H1 (cell line): ENCODE results near the gene TOMM7. TPM values are rescaled to one million over a fixed set of nuclear protein-coding genes. Genes with fewer than 3 reads are reported as not detected.
A peak's percentile ranks its signal among the peaks of the same experiment; 100 is the strongest.

Experiments used
- CTCF ChIA-PET: fragments of 300-600 bp; sonication (Branson Sonifier 250); formaldehyde crosslinking; loops from one replicate; lab custom pipeline; 2021; ENCODE audit not compliant: partially characterized antibody; lab: Charles Lee
- POLR2A ChIA-PET: fragments of 300-600 bp; sonication (Branson Sonifier 250); formaldehyde crosslinking; loops from one replicate; lab custom pipeline; 2021; ENCODE audit warnings: inconsistent platforms; ENCODE audit not compliant: partially characterized antibody; lab: Charles Lee
- DNase-seq, 2 experiments: peaks; one replicate each; pipeline versions ENCODE4 v3.0.0 to v3.0.0-alpha.2; 2010 to 2022; ENCODE audit warnings: low spot score in 2 of 2, low read depth in 1 of 2, mixed read lengths in 1 of 2
- FAIRE-seq: peaks from 2 replicates; lab custom pipeline; 2011; peaks lifted over from hg19 to GRCh38; lab: Jason Lieb, UNC
- H2AFZ ChIP-seq: 2 replicates; pipeline ENCODE4 v1.8.1; 2012; ENCODE audit warnings: low read length, inconsistent platforms
- H2AK5ac ChIP-seq: 2 replicates; pipeline ENCODE4 v1.6.1; 2013; ENCODE audit warnings: low read depth, low read length
- H2BK120ac ChIP-seq: replicated peaks from 2 replicates; pipeline ENCODE3; 2013; ENCODE audit warnings: low read depth, low read length, inconsistent platforms
- H2BK12ac ChIP-seq: 2 replicates; pipeline ENCODE4 v1.6.1; 2013; ENCODE audit warnings: low read depth, low read length
- H2BK15ac ChIP-seq: 2 replicates; pipeline ENCODE4 v1.6.1; 2013; ENCODE audit warnings: low read length
- H2BK20ac ChIP-seq: 2 replicates; pipeline ENCODE4 v1.6.1; 2013; ENCODE audit warnings: low read length
- H2BK5ac ChIP-seq: 2 replicates; pipeline ENCODE4 v1.6.1; 2013; ENCODE audit warnings: low read depth, low read length
- H3K14ac ChIP-seq: 2 replicates; pipeline ENCODE4 v1.6.1; 2013; ENCODE audit warnings: inconsistent platforms; ENCODE audit not compliant: insufficient read length
- H3K18ac ChIP-seq: 2 replicates; pipeline ENCODE4 v1.6.1; 2013; ENCODE audit warnings: low read length; ENCODE audit errors: extremely low read depth
- H3K23ac ChIP-seq: 2 replicates; pipeline ENCODE4 v1.6.1; 2013; ENCODE audit warnings: inconsistent platforms; ENCODE audit not compliant: insufficient read length
- H3K23me2 ChIP-seq: 2 replicates; pipeline ENCODE4 v1.6.1; 2013; ENCODE audit warnings: low read depth, low read length
- H3K27ac ChIP-seq: 2 replicates; pipeline ENCODE4 v1.6.1; 2011; ENCODE audit warnings: low read depth, low read length, inconsistent platforms
- H3K27me3 ChIP-seq, 4 experiments: replicated peaks in 1 of 4; 1 replicate in 1 of 4; 2 replicates in 3 of 4; pipeline versions ENCODE4 v1.6.1 to v1.8.1; 2011 to 2013; ENCODE audit warnings: low read length in 3 of 4, mild to moderate bottlenecking in 3 of 4, inconsistent platforms in 2 of 4, mixed read lengths in 2 of 4, moderate library complexity in 1 of 4; ENCODE audit not compliant: control insufficient read depth in 3 of 4, insufficient read depth in 3 of 4; ENCODE audit errors: extremely low read depth in 1 of 4
- H3K36me3 ChIP-seq, 4 experiments: 2 replicates each; pipeline versions ENCODE4 v1.6.1 to v1.8.1; 2011 to 2013; ENCODE audit warnings: mild to moderate bottlenecking in 4 of 4, low read length in 3 of 4, moderate library complexity in 2 of 4, control low read depth in 1 of 4, inconsistent platforms in 1 of 4; ENCODE audit not compliant: insufficient read depth in 4 of 4, control insufficient read depth in 2 of 4
- H3K4ac ChIP-seq: replicated peaks from 2 replicates; pipeline ENCODE3; 2013; ENCODE audit warnings: low read length, low read depth, mixed read lengths, inconsistent platforms; ENCODE audit not compliant: insufficient read length
- H3K4me1 ChIP-seq, 4 experiments: replicated peaks in 1 of 4; 1 replicate in 1 of 4; 2 replicates in 3 of 4; pipeline versions ENCODE4 v1.6.1 to v1.8.1; 2011 to 2013; ENCODE audit warnings: low read length in 3 of 4, inconsistent platforms in 2 of 4, mixed read lengths in 1 of 4; ENCODE audit not compliant: insufficient read depth in 4 of 4, control insufficient read depth in 3 of 4
- H3K4me2 ChIP-seq, 2 experiments: 2 replicates each; pipeline versions ENCODE4 v1.6.1 to v1.8.1; 2011 to 2013; ENCODE audit warnings: low read depth in 2 of 2, low read length in 2 of 2, control low read depth in 1 of 2, inconsistent platforms in 1 of 2, mild to moderate bottlenecking in 1 of 2; ENCODE audit not compliant: insufficient read depth in 1 of 2
- H3K4me3 ChIP-seq, 4 experiments: fragments of 200-600, 300-600 bp in 1 of 4; sonication (generic), shearing (Covaris generic), sonication (Bioruptor Twin) in 1 of 4; 2 replicates each; pipeline versions ENCODE4 v1.5.1 to v1.8.1; 2011 to 2016; ENCODE audit warnings: low read length in 4 of 4, low read depth in 3 of 4, control low read depth in 2 of 4, inconsistent platforms in 2 of 4, mild to moderate bottlenecking in 2 of 4, mixed read lengths in 1 of 4, moderate library complexity in 1 of 4; ENCODE audit not compliant: insufficient read depth in 2 of 4; ENCODE audit errors: extremely low read depth in 1 of 4
- H3K56ac ChIP-seq: replicated peaks from 2 replicates; pipeline ENCODE3; 2013; ENCODE audit warnings: low read depth, mild to moderate bottlenecking, mixed read lengths, low read length, inconsistent platforms; ENCODE audit not compliant: insufficient read length
- H3K79me1 ChIP-seq: 2 replicates; pipeline ENCODE4 v1.6.1; 2013; ENCODE audit warnings: low read depth, low read length, control low read depth
- H3K79me2 ChIP-seq, 2 experiments: 2 replicates each; pipeline versions ENCODE4 v1.6.1 to v1.8.1; 2012 to 2013; ENCODE audit warnings: low read length in 2 of 2, mild to moderate bottlenecking in 2 of 2, inconsistent platforms in 1 of 2; ENCODE audit not compliant: insufficient read depth in 2 of 2, control insufficient read depth in 1 of 2
- H3K9ac ChIP-seq, 4 experiments: replicated peaks in 1 of 4; 1 replicate in 1 of 4; 2 replicates in 3 of 4; pipeline versions ENCODE4 v1.6.1 to v1.8.1; 2011 to 2013; ENCODE audit warnings: low read depth in 3 of 4, low read length in 3 of 4, control low read depth in 2 of 4, mild to moderate bottlenecking in 2 of 4, moderate library complexity in 2 of 4, inconsistent platforms in 1 of 4; ENCODE audit errors: extremely low read depth in 1 of 4
- H3K9me3 ChIP-seq, 2 experiments: 2 replicates each; pipeline versions ENCODE4 v1.6.1 to v1.8.1; 2012 to 2013; ENCODE audit warnings: mild to moderate bottlenecking in 2 of 2, moderate library complexity in 2 of 2, control low read depth in 1 of 2, inconsistent platforms in 1 of 2, low read depth in 1 of 2, low read length in 1 of 2, mixed read lengths in 1 of 2; ENCODE audit not compliant: insufficient read depth in 2 of 2
- H4K20me1 ChIP-seq, 2 experiments: replicated peaks in 1 of 2; 2 replicates each; pipeline versions ENCODE3 to v1.8.1; 2011 to 2013; ENCODE audit warnings: inconsistent platforms in 2 of 2, low read length in 2 of 2, mild to moderate bottlenecking in 1 of 2; ENCODE audit not compliant: insufficient read depth in 2 of 2, control insufficient read depth in 1 of 2
- H4K5ac ChIP-seq: 2 replicates; pipeline ENCODE4 v1.6.1; 2013; ENCODE audit warnings: low read length, low read depth, mixed read lengths, inconsistent platforms; ENCODE audit not compliant: insufficient read length
- H4K8ac ChIP-seq: 2 replicates; pipeline ENCODE4 v1.8.0; 2013; ENCODE audit warnings: mild to moderate bottlenecking, moderate library complexity, low read length, inconsistent platforms; ENCODE audit not compliant: insufficient read depth; ENCODE audit errors: extremely low read depth
- H4K91ac ChIP-seq: replicated peaks from 2 replicates; pipeline ENCODE3; 2013; ENCODE audit warnings: low read length, mixed read lengths, inconsistent platforms; ENCODE audit not compliant: insufficient read length
- EZH2 ChIP-seq: fragments of 200-600 bp; sonication (generic); IDR thresholded peaks from 2 replicates; pipeline ENCODE4 v1.7.1; 2012; ENCODE audit warnings: low read depth, mild to moderate bottlenecking, moderate library complexity, low read length, inconsistent platforms; ENCODE audit not compliant: severe bottlenecking
- GTF2F1 ChIP-seq: IDR thresholded peaks from 2 replicates; pipeline ENCODE4 v1.6.1; 2012; ENCODE audit warnings: low read depth, low read length, improper control_type of control experiment, borderline replicate concordance
- MAFK ChIP-seq: IDR thresholded peaks from 2 replicates; pipeline ENCODE4 v1.6.1; 2012; ENCODE audit warnings: low read depth, mild to moderate bottlenecking, improper control_type of control experiment, low read length
- NANOG ChIP-seq: IDR thresholded peaks from 2 replicates; pipeline ENCODE4 v1.6.1; 2011; ENCODE audit warnings: low read length, low read depth, mild to moderate bottlenecking, inconsistent platforms; ENCODE audit not compliant: insufficient read depth, poor library complexity, severe bottlenecking
- RXRA ChIP-seq: IDR thresholded peaks from 2 replicates; pipeline ENCODE4 v1.6.1; 2011; ENCODE audit warnings: low read depth, mild to moderate bottlenecking, low read length, moderate library complexity; ENCODE audit not compliant: insufficient read depth
- SIN3A ChIP-seq, 2 experiments: IDR thresholded peaks in 1 of 2; conservative IDR thresholded peaks in 1 of 2; 2 replicates each; pipeline ENCODE4 v1.6.1; 2011 to 2012; ENCODE audit warnings: low read length in 2 of 2, improper control_type of control experiment in 1 of 2, low read depth in 1 of 2, mild to moderate bottlenecking in 1 of 2
- SIRT6 ChIP-seq: IDR thresholded peaks from one replicate; pipeline ENCODE4 v1.7.1; 2012; ENCODE audit warnings: low read length, inconsistent platforms
- SP1 ChIP-seq: IDR thresholded peaks from 2 replicates; pipeline ENCODE4 v1.6.1; 2011; ENCODE audit warnings: low read depth, low read length
- WGBS, 2 experiments: shearing (Covaris generic) in 1 of 2; methylation state at CpG; one replicate each; pipeline versions ENCODE4 v1.1.6 to v1.1.7; 2013 to 2015; ENCODE audit warnings: low lambda C conversion rate in 2 of 2, mixed read lengths in 2 of 2, inconsistent platforms in 1 of 2, low coverage in 1 of 2, missing lambda C conversion rate in 1 of 2; ENCODE audit not compliant: insufficient replicate concordance in 2 of 2, insufficient coverage in 1 of 2, insufficient read length in 1 of 2; ENCODE audit errors: extremely low coverage in 1 of 2, missing lambda C conversion rate in 1 of 2; 5-methylcytosine and 5-hydroxymethylcytosine counted together
- polyA plus RNA-seq, 7 experiments: library from polyadenylated mRNA; depleted of rRNA in 3 of 7; stranded (reverse) in 5 of 7; unstranded in 2 of 7; fragments of >200 nt in 5 of 7; fragments of 200-250 nt in 2 of 7; gene quantifications; 1 replicate in 5 of 7; 2 replicates in 1 of 7; 4 replicates in 1 of 7; pipeline versions ENCODE4 v1.2.1 to v1.2.3, GENCODE V29; 2011 to 2013; ENCODE audit warnings: missing spikeins in 2 of 7, mixed read lengths in 2 of 7
- total RNA-seq: library from RNA; stranded (reverse); fragmentation: NEBNext Ultra II Directional; extraction: Animal tissue kit (Norgen Biotek cat#: 25700); gene quantifications from 2 replicates; pipeline ENCODE4 v1.2.1, GENCODE V29; 2021

Gene TOMM7
- total and polyA plus RNA-seq, 2 of the 8 experiments (the other 6 are each of a cell fraction or from before 2014, with no cell fraction given): 389 to 508 TPM

- FAIRE-seq (no peak), DNase-seq (no peak)
- Histone ChIP-seq H3K79me1 (0 out of 2 replicates have a peak, but pooled peaks cover 2% of the 10 kb centered on the region), H2BK20ac (no peak overlapping the region), H3K27me3 (no peaks in the 10 kb centered on the region; a peak in 1 of 7 replicates), H3K4ac (no peak overlapping the region), H4K91ac (no peak overlapping the region), H3K4me1 (peaks cover 0 to 18% (median 14%) of the 10 kb centered on the region in 4 experiments), H3K14ac (no peak overlapping the region), H2BK12ac (no peak overlapping the region), H3K18ac (peak overlapping the region; percentile 95), H3K23ac (no peak overlapping the region), H3K79me2 (peaks cover 0 to 9% of the 10 kb centered on the region in 2 experiments; a peak in 2 of 4 replicates), H2BK5ac (peak overlapping the region; percentile 47), H4K20me1 (no peaks in the 10 kb centered on the region), H2AK5ac (0 out of 2 replicates have a peak overlapping the region, but pooled peaks have one; percentile 4), H4K5ac (peak overlapping the region; percentile 88), H3K9ac (peak overlapping the region; percentile 80 to 94 (median 86)), H4K8ac (peak overlapping the region; percentile 91; the same call in 1 of the 2 replicates), H2BK120ac (no peak overlapping the region), H3K23me2 (peaks cover 7% of the 10 kb centered on the region; the same call in 1 of the 2 replicates), H3K27ac (peak overlapping the region; percentile 88; the same call in 1 of the 2 replicates), H3K56ac (peak overlapping the region; percentile 2), H2AFZ (no peak overlapping the region), H2BK15ac (no peak overlapping the region), H3K4me2 (peak overlapping the region; percentile 92 to 93), H3K36me3 (peaks cover 2 to 43% (median 16%) of the 10 kb centered on the region in 4 experiments; a peak in 7 of 8 replicates), H3K4me3 (peak overlapping the region; percentile 58 to 81 (median 74)), H3K9me3 (no peaks in the 10 kb centered on the region)
- 30% methylated on average over 9 of the region's 9 CpGs; no CpG with 5 or more reads in 1 of the 2 experiments for WGBS, 2 experiments
- TF ChIP-seq RXRA: no peak
- TF ChIP-seq MAFK: no peak
- no peak for TF ChIP-seq SP1
- TF ChIP-seq NANOG: no peak
- TF ChIP-seq GTF2F1: no peak
- no peak for TF ChIP-seq EZH2
- no peak for TF ChIP-seq SIRT6
- no peak for TF ChIP-seq SIN3A (conservative IDR thresholded peaks at IDR 0.05 in 1 of 2, IDR thresholded peaks at IDR 0.05 in 1 of 2; ENCODE audit: low read depth in 1 of 2, low read length in 2 of 2)
- CTCF ChIA-PET: interaction anchor here (1.0 to 2.5 kb wide), 6 partner anchors 24 to 300 kb away, joined by 3 to 8 read pairs (median 4); no protein-coding TSS in a partner anchor
- POLR2A ChIA-PET: interaction anchor here (0.6 to 4.6 kb wide), 20 partner anchors 10 to 261 kb away, joined by 3 to 37 read pairs (median 6); partner anchors contain the start of genes HYCC1 and TOMM7
These were observed 32.4 kb upstream of the TOMM7 start for GRCh38 chr7:22855049-22855392.
